ENCODE results near the gene KIRREL3.

- no peak for TF ChIP-seq GATA2 (IDR thresholded peaks at IDR 0.05; ENCODE audit: low read depth, low read length)
- no peak for TF ChIP-seq GATA3 (IDR thresholded peaks at IDR 0.05; ENCODE audit: low read depth, low read length)
These were observed 417.5 kb downstream of the KIRREL3 start for GRCh38 chr11:126583101-126583500.
